Measurements from ENCODE around the gene CLDN25. TPM values are rescaled to one million over a fixed set of nuclear protein-coding genes. Genes with fewer than 3 reads are reported as not detected.
"Not testable (repeated sequence)": the region's sequence is repeated elsewhere in the genome, so short reads cannot be mapped to it uniquely, and the experiment has no call there.

Gene CLDN25
- not detected in 2 replicates for total RNA-seq (2014; rRNA removed; shearing (Covaris generic))

DNA sequence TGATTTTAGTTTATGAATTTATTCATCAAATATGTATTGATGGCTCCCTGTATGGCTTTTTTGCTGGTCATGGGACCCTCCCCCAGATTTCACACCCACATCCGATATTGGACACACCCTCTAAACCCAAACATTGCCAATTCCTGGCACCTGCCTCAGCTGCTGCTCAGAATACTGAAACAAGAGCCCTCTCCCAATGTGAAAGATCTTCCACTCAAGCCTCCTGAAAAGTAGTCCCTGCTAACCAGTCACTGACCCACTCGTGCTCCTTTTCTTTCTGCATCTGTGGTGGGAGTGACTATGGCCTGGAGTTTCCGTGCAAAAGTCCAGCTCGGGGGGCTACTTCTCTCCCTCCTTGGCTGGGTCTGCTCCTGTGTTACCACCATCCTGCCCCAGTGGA lies at the start of gene CLDN25:
Gene CLDN25 (plus strand): TSS at position 301 of the 400 bp plus-strand sequence. CDS start 0 bp downstream, at position 301.
- no peak for DNase-seq (ENCODE audit: low read depth)

DNA sequence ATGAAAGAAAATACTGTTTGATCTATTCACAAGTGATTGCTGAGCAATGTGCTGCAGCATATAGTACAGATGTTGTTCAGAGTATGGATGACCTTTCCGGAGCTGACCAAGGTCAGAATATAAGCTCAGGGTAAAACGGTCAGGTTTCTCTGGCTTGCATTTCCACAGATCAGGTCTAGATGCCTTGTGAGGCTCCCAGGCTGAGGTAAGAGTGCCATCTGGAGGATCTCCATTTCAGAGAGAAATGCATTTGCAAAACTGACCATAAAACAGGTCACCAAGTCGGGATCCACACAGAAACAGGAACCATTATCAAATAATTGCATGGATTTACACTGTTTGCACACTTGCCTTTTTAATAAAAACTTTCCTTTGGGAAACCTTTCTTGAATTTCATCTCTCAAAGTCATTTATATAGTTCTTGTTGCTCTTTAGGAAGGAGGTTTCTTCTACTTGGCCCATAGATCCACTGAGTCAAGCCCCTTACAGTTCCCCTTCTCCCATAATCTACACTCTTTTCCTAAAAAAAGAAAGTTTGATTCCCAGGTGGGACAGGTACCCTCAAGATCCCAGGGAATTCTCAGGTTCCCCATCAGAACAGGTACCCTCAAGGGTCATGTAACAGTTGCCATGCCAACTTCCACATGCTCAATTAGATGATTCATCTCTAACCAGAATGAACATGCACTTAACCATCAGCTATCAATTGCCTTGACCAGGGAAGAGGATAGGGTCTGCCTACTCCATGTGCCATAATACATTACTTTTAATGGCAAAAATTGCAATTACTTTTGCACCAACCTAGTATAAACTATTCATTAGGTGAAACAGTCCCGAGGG lies 48.5 kb upstream of the CLDN25 start:
- DNase-seq (ENCODE audit: low read depth), result peak; percentile 72

DNA sequence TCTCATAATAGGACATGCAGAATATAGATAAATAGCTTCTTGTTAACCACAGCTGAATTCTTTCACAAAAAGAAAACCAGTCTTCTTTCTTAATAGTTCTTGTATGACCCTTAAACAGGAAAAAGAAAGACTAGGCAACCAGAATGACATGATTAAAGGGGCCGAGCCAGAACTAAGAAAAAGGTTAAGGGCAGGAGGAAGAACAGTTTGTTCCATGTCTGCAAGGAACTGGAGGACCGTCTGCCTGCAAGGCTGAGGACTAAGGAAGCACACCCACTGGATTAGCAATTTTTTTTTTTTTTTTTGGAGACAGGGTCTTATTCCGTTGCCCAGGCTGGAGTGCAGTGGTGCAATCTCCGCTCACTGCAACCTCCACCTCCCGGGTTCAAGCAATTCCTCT lies 47.5 kb upstream of the CLDN25 start:
- DNase-seq (ENCODE audit: low read depth), result no peak

- DNase-seq (ENCODE audit: low read depth), result no peak
Measured at GRCh38 chr11:113736323-113736722, 43.3 kb upstream of the CLDN25 start.

GRCh38 chr11:113752932-113753331 lies 26.7 kb upstream of the CLDN25 start:
- DNase-seq (ENCODE audit: low read depth), result no peak

DNA sequence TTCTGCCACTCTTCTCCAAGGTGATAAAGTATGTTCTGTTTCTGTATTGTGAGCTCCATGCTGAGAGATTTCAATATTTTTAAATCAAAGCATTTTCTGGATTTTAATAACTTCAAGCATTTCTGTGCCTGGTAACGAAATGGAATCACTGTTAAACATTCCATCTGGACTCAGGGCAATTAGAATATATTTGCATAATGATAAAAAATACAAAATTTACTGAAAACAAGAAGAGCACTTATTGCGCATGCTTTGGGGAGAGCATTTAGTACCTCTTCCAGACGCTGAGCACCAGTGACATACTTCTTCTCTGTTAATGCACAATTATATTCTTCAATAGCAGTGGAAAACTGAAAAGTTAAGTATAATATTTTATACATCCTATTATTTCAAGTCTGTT lies 19.4 kb upstream of the CLDN25 start:
- DNase-seq (ENCODE audit: low read depth), result no peak

- not testable (repeated sequence) for DNase-seq (ENCODE audit: low read depth)
Measured at GRCh38 chr11:113763040-113763439, 16.6 kb upstream of the CLDN25 start.

- DNase-seq (ENCODE audit: low read depth), result no peak
Measured at GRCh38 chr11:113764527-113765219, 14.9 kb upstream of the CLDN25 start.

GRCh38 chr11:113771964-113772363 lies 7.6 kb upstream of the CLDN25 start:
- DNase-seq (ENCODE audit: low read depth), result no peak

- peak; percentile 36 for DNase-seq (ENCODE audit: low read depth)
Measured at GRCh38 chr11:113773092-113773415, 6.5 kb upstream of the CLDN25 start.

- DNase-seq (ENCODE audit: low read depth), result peak; percentile 98
Measured at GRCh38 chr11:113773416-113774173, 6.0 kb upstream of the CLDN25 start, which contains the start of gene ZW10. ZW10 (minus strand) TSS chr11:113773692; CDS start chr11:113773666, 26 bp downstream.

DNA sequence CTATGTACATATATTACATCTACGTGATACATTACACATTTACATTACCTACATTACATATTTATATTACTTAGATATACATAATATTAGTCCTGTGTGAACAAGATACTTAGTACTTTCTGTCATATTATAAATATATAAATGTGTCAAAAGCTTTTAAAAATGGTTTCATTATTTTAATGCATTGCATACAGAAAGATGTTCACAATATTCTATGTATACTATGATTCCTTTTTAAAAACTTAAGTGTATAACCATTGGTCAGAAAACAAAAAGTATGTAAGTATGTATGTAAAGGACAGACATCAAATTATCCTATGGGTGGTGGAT lies 5.5 kb upstream of the CLDN25 start:
- no peak for DNase-seq (ENCODE audit: low read depth)

DNA sequence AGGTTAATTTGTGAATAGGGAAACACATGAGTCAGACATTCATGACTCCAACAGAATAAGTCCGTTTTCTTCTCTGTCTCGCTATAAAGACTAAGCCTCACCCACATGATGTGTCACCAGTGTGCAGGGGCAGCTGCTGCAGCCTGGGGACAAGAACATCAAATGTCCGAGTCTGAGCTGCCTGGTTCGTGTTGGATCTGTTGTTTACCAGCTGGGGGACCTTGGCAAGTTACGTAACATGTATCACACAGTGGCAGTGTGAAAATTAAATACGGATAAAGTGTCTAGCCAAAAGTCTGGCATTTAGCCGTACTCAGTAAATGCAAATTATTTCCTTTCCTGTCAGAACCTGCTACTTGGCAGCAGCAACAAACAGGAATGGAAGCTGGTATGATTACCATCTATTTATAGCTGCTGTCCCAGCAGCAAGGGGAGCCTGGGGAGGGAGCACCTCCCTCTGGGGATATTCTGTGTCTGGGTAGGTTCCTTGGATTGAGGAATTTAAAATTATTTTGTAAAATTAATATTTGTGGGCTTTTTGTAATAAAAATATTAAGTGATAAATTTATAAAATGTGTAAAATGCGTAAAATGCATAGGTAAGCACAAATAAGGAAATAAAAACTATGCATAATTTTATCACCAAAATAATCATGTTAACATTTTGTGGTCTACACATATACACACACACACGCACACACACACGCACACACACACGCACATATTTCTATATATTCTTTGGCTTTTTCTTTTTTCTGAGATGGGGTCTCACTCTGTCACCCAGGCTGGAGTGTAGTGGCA lies 1.3 kb upstream of the CLDN25 start:
- peak; percentile 79 for DNase-seq (ENCODE audit: low read depth)

DNA sequence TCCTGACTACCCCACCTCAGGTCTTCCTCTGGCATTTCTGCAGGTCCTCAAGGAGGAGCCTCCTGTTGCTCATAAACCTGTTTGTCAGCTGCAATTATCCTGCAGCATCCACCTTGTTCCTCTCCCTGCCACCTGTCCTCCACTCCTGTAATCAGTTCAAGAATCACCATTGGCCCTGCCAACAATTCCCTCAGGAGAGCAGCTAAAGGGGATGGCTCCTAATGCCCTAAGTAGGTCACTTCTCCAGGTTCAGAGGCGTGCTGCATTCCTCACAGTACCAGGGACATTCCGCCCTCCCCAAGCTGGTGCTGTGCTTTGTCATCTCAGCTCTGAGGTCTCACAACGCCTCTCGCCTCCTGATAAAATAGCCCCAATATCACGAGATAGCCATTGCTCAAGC lies 2.1 kb downstream of the CLDN25 start:
- DNase-seq (ENCODE audit: low read depth), result no peak

DNA sequence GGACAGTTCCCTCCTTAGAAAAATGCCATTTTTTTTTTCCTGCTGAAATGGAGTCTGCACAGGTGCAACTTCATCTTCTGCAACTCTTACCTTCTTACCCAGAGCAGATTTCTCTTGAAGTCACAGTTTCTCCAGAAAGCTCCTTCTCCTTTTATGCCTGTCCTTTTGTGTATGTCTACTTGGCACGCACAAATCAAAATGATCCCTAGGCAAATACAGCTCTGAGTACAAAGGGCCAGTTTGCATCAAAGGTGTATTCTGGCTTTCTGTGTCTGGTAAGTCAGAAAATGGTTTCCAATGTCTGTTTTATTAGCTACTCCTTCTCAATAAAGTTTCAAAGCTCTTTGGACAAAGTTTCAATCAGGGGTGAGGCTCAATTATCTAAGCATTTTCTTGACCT lies 2.5 kb downstream of the CLDN25 start:
- no peak for DNase-seq (ENCODE audit: low read depth)

- DNase-seq (ENCODE audit: low read depth), result not testable (repeated sequence)
Measured at GRCh38 chr11:113789016-113789415, 9.4 kb downstream of the CLDN25 start.

- no peak for DNase-seq (ENCODE audit: low read depth)
Measured at GRCh38 chr11:113789675-113790320, 10.2 kb downstream of the CLDN25 start.

DNA sequence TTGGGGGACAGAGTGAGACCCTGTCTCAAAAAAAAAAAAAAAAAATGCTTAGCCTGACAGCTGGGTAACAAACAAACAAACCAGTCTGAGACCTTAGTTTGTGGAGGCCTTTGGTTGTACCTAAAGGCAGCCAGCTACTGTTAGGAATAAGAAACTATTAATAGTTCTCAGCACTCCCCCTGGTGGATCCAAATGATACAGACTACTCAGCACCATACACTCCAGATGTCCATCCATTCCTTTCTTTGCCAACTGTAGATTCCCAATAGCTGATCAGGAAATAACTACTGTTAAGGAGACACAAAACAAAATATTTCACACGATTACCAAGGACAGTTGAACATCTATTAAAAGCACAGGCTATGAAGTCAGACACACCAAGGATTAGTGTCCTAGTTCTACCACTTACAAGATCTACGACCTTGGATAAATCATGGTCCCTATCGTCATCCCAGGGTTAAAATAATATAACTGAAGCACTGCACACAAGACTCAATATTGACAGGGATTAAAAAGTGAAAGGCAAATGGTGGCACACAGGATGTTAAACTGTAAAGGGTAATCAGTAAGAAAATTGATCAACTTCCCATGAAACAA lies 17.2 kb downstream of the CLDN25 start:
- DNase-seq (ENCODE audit: low read depth), result peak; percentile 54

DNA sequence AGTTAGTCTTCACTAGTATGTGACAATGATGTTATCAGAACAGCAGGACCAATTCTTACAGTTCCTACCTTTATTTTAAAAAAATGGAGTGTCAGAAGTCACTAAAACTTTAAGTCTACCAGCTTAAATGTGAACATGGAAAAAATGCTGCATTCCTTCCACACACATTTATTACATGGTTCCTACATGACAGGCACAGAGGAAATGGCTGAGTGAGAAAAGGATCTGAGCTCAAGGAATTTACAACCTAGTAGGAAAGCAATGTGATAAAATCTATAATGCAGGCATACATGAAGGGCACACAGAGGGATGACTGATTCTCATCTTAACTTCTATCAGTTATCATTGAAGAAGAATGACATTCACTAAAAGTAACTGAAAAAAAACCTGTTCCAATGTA lies 23.0 kb downstream of the CLDN25 start:
- no peak for DNase-seq (ENCODE audit: low read depth)

DNA sequence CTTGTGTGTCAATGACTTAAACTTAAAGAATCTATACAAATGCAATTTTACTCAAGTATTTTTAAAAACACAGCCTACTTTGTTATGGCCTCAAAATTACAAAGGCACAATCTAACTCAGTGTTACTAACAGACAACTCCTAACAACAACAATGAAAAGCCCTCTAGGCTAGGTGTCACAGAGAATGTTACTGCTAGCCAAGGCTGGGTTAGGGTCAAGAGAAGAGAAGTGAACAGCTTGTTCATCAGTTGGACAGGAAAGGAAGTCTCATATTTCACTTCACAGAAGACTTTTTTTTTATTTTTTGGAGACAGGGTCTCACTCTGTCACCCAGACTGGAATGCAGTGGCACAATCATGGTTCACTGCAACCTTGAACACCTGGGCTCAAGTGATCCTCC lies 26.0 kb downstream of the CLDN25 start:
- DNase-seq (ENCODE audit: low read depth), result no peak

DNA sequence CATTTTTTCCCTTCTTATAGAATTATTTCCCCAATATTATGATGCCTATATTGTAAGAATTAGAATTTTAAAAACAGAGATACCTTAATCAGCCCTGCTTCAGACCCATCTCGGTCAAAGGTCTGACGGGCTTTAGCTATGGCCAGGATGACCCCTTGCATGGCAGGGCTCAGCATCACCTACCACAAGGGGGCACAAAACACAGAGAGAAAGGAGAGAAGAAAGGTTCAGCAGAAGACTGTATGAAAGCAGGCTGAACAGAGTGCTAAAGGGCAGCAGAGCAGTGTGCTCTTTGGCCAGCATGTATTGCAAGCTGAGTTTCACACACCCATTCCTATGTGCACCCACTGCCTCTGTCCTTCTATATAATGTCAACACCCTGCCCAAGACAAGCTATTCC lies 26.8 kb downstream of the CLDN25 start:
- DNase-seq (ENCODE audit: low read depth), result peak; percentile 21

All from RPMI7951 (cell line).